ENCODE data around the gene CHRNA4.

DNA sequence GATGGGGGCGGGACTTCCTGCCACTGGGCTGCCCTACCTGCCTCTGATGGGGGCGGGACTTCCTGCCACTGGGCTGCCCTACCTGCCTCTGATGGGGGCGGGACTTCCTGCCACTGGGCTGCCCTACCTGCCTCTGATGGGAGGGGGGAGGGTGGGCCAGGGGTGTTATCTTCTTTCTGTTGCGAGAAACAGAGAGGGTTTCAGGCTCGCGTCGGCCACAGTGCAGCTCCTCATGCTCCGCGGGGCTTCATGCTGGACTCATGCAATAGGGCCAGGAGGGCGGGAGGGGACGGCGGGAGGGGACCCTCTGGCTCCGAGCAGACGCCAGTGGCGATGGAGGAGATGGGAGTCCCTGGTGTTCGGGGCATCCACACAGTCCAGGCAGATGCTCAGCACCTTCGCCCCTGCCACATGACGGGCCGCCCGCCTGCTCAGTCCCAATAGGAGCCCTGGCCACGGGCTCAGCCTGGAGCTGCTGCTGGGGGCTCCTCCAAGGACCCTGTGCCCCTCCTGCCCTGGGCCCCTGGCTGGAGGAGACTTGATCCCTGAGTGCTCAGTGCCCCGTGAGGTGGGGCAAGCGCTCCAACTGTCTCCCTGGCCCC, 48.8 kb upstream of the CHRNA4 start:
- TF ChIP-seq, protein P1, sequence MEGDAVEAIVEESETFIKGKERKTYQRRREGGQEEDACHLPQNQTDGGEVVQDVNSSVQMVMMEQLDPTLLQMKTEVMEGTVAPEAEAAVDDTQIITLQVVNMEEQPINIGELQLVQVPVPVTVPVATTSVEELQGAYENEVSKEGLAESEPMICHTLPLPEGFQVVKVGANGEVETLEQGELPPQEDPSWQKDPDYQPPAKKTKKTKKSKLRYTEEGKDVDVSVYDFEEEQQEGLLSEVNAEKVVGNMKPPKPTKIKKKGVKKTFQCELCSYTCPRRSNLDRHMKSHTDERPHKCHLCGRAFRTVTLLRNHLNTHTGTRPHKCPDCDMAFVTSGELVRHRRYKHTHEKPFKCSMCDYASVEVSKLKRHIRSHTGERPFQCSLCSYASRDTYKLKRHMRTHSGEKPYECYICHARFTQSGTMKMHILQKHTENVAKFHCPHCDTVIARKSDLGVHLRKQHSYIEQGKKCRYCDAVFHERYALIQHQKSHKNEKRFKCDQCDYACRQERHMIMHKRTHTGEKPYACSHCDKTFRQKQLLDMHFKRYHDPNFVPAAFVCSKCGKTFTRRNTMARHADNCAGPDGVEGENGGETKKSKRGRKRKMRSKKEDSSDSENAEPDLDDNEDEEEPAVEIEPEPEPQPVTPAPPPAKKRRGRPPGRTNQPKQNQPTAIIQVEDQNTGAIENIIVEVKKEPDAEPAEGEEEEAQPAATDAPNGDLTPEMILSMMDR (IDR thresholded peaks at IDR 0.05) = no peak
- TF ChIP-seq EP300 (IDR thresholded peaks at IDR 0.05; ENCODE audit: low read depth) = no peak
